HG03460 (cell line): ENCODE results near the gene CDSN.

Source experiments
- ATAC-seq: cut with Tn5 transposase; IDR thresholded peaks from one replicate; pipeline ENCODE4 v1.9.1; 2021; ENCODE audit not compliant: unreplicated experiment

CDSN gene

GRCh38 chr6:31116661-31117385 is 3.4 kb downstream of the CDSN start:
- no peak for ATAC-seq

- ATAC-seq, result no peak
These were observed 4.2 kb downstream of the CDSN start for GRCh38 chr6:31115941-31116560.

- no peak for ATAC-seq
These were observed 5.0 kb downstream of the CDSN start for GRCh38 chr6:31114970-31115849.

- no peak for ATAC-seq
These were observed 5.7 kb downstream of the CDSN start, which contains the start of gene PSORS1C1 for GRCh38 chr6:31114541-31114878. Gene PSORS1C1, plus strand, starts transcription at chr6:31114800. Its CDS starts 14,833 bp downstream, at chr6:31129633.

- ATAC-seq, result no peak
These were observed 6.2 kb downstream of the CDSN start for GRCh38 chr6:31113861-31114540.

- ATAC-seq, result no peak
These were observed 7.8 kb downstream of the CDSN start, which contains the start of gene C6orf15 for GRCh38 chr6:31112478-31112877. Gene C6orf15, minus strand, starts transcription at chr6:31112575. Its CDS starts 20 bp downstream, at chr6:31112555.

- no peak for ATAC-seq
These were observed 8.5 kb downstream of the CDSN start for GRCh38 chr6:31111712-31112111.

GRCh38 chr6:31110825-31111582 is 9.2 kb downstream of the CDSN start:
- ATAC-seq, result no peak

GRCh38 chr6:31107052-31107451 is 13.2 kb downstream of the CDSN start:
- no peak for ATAC-seq

- ATAC-seq, result no peak
These were observed 17.1 kb downstream of the CDSN start for GRCh38 chr6:31103136-31103535.

GRCh38 chr6:31098449-31098938 is 21.8 kb downstream of the CDSN start:
- no peak for ATAC-seq

GRCh38 chr6:31096656-31097055 is 23.6 kb downstream of the CDSN start:
- no peak for ATAC-seq

- ATAC-seq, result no peak
These were observed 24.0 kb downstream of the CDSN start for GRCh38 chr6:31096215-31096614.

- no peak for ATAC-seq
These were observed 25.8 kb downstream of the CDSN start for GRCh38 chr6:31094389-31094881.

- ATAC-seq, result no peak
These were observed 27.3 kb downstream of the CDSN start for GRCh38 chr6:31092769-31093505.

GRCh38 chr6:31092238-31092637 is 28.0 kb downstream of the CDSN start:
- no peak for ATAC-seq

- ATAC-seq, result no peak
These were observed 28.6 kb downstream of the CDSN start for GRCh38 chr6:31091680-31092079.

- ATAC-seq, result no peak
These were observed 29.3 kb downstream of the CDSN start for GRCh38 chr6:31090973-31091364.

GRCh38 chr6:31090275-31090972 is 29.8 kb downstream of the CDSN start:
- ATAC-seq, result no peak
